ENCODE data around the gene CSTPP1. TPM values are rescaled to one million over a fixed set of nuclear protein-coding genes. Genes with fewer than 3 reads are reported as not detected.

The CSTPP1 gene
- total and polyA plus RNA-seq, 2 of the 4 experiments (the other 2 are of a cell fraction): 22.0 to 35.7 TPM

DNA sequence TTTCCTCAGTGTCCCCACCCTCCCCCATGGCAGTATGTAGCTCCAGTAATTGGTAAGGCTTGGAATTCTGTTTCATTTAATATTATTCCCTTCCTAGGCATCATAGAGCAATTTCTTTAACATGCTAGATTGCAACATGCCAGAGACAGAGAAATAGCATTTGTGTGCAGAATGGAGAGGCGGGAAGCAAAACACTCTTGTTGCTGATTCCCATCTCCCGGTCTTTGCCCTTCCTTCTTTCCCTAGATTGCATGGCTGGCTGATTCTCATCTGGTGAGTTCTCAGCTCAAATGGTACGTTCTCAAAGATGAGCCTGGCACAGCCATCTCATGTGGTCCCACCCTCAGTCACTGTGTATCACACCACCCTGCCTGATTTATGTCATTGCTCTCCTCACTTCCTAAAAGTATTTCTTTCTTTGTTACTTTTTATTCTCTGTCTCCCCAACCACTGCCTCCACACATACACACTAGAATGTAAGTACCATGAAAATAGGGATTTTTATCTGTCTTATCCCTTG, 173.2 kb downstream of the CSTPP1 start:
- DNase-seq (no peak), ATAC-seq (ENCODE audit: low read depth) (no peak)
- Histone ChIP-seq H2AFZ (replicated peaks; ENCODE audit: low read length, poor library complexity) (no peak overlapping the region), H2AK5ac (ENCODE audit: low read depth, low read length) (no peak overlapping the region; the same call in 1 of the 2 replicates), H3K56ac (ENCODE audit: extremely low read depth, insufficient read depth, low read length) (no peak overlapping the region), H3K4ac (ENCODE audit: low read depth, low read length) (no peak overlapping the region), H4K91ac (ENCODE audit: insufficient read depth, low read depth, low read length) (no peak overlapping the region), H2AK9ac (replicated peaks; ENCODE audit: low read depth, low read length, poor library complexity) (no peak overlapping the region), H3K79me1 (ENCODE audit: low read depth in 1 of 2, low read length in 2 of 2) (peaks cover 3 to 7% of the 10 kb centered on the region in 2 experiments; a peak in 1 of 4 replicates), H4K20me1 (ENCODE audit: insufficient read depth, low read length) (no peaks in the 10 kb centered on the region), H4K5ac (ENCODE audit: low read depth, low read length) (no peak overlapping the region), H3K27ac (ENCODE audit: insufficient read depth, low read length) (no peak overlapping the region), H3K9me1 (ENCODE audit: insufficient read depth, low read length) (peaks cover 18% of the 10 kb centered on the region), H3K9ac (ENCODE audit: low read depth, low read length) (no peak overlapping the region), H2BK15ac (ENCODE audit: low read depth, low read length) (no peak overlapping the region), H3K18ac (ENCODE audit: low read depth, low read length) (no peak overlapping the region), H3K23ac (ENCODE audit: low read depth, low read length) (no peak overlapping the region), H3K14ac (replicated peaks; ENCODE audit: low read depth, low read length) (0 out of 2 replicates have a peak overlapping the region, but pooled peaks have one; percentile 37), H4K8ac (ENCODE audit: low read depth in 2 of 2, low read length in 2 of 2) (no peak overlapping the region), H3K4me1 (ENCODE audit: control insufficient read depth, insufficient read depth, low read length) (peaks cover 9% of the 10 kb centered on the region), H2BK20ac (ENCODE audit: low read depth, low read length) (no peak overlapping the region), H2BK5ac (ENCODE audit: low read depth, low read length, poor library complexity, severe bottlenecking) (no peak overlapping the region), H3K27me3 (ENCODE audit: control insufficient read depth, insufficient read depth, low read length) (no peaks in the 10 kb centered on the region), H3K9me3 (ENCODE audit: control insufficient read depth, insufficient read depth, low read length) (no peaks in the 10 kb centered on the region), H3K4me2 (ENCODE audit: low read depth, low read length) (no peak overlapping the region), H2BK120ac (ENCODE audit: low read depth, low read length) (no peak overlapping the region), H3K4me3 (ENCODE audit: insufficient read depth, low read depth, low read length) (no peak overlapping the region), H3K36me3 (ENCODE audit: control insufficient read depth, insufficient read depth, low read length) (no peaks in the 10 kb centered on the region)
- in situ Hi-C loops (cut with MboI; ENCODE audit: low sequenced_read_pairs) (no loop called here), intact Hi-C loops (cut with micrococcal nuclease) (no loop called here), dilution Hi-C loops (cut with HindIII; ENCODE audit: low sequenced_read_pairs, unreplicated experiment) (no loop called here)
- BruUV-seq (replicated peaks): no TSS peak
- TF ChIP-seq MAZ (IDR thresholded peaks at IDR 0.05; ENCODE audit: borderline replicate concordance, low read depth, low read length) (no peak), BHLHE40 (IDR thresholded peaks at IDR 0.05; ENCODE audit: low read depth, low read length) (no peak)
- TF ChIP-seq, protein P1, sequence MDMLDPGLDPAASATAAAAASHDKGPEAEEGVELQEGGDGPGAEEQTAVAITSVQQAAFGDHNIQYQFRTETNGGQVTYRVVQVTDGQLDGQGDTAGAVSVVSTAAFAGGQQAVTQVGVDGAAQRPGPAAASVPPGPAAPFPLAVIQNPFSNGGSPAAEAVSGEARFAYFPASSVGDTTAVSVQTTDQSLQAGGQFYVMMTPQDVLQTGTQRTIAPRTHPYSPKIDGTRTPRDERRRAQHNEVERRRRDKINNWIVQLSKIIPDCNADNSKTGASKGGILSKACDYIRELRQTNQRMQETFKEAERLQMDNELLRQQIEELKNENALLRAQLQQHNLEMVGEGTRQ (IDR thresholded peaks at IDR 0.05; ENCODE audit: low read depth, low read length): no peak
- TF ChIP-seq, protein P2, sequence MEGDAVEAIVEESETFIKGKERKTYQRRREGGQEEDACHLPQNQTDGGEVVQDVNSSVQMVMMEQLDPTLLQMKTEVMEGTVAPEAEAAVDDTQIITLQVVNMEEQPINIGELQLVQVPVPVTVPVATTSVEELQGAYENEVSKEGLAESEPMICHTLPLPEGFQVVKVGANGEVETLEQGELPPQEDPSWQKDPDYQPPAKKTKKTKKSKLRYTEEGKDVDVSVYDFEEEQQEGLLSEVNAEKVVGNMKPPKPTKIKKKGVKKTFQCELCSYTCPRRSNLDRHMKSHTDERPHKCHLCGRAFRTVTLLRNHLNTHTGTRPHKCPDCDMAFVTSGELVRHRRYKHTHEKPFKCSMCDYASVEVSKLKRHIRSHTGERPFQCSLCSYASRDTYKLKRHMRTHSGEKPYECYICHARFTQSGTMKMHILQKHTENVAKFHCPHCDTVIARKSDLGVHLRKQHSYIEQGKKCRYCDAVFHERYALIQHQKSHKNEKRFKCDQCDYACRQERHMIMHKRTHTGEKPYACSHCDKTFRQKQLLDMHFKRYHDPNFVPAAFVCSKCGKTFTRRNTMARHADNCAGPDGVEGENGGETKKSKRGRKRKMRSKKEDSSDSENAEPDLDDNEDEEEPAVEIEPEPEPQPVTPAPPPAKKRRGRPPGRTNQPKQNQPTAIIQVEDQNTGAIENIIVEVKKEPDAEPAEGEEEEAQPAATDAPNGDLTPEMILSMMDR (conservative IDR thresholded peaks at IDR 0.05; ENCODE audit: low read depth, low read length): no peak
- POLR2A ChIA-PET (ENCODE audit: unreplicated experiment): no interaction called here
- CTCF ChIA-PET: no interaction called here
- WGBS, 2 experiments (ENCODE audit: extremely low coverage in 2 of 2, insufficient read length in 1 of 2): 26% methylated on average over 2 of the region's 3 CpGs; no CpG with 5 or more reads in 1 of the 2 experiments
